Kidney (tissue), 14 donors: ENCODE measurements around the gene CAPRIN1. TPM values are rescaled to one million over a fixed set of nuclear protein-coding genes. Genes with fewer than 3 reads are reported as not detected.
A peak's percentile ranks its signal among the peaks of the same experiment; 100 is the strongest.

Experiments used
- DNase-seq, 5 donors: peaks; one replicate each; pipeline ENCODE4 v3.0.0-alpha.2; 2013 to 2020
- FAIRE-seq: peaks from 2 replicates; lab custom pipeline; 2012; peaks lifted over from hg19 to GRCh38; lab: Jason Lieb, UNC
- H3K27ac ChIP-seq, 2 donors: one replicate each; pipeline ENCODE4 v1.7.0; 2013; ENCODE audit warnings: low read depth in 2 of 2, low read length in 2 of 2, inconsistent platforms in 1 of 2
- H3K27me3 ChIP-seq: one replicate; pipeline ENCODE4 v1.7.1; 2013; ENCODE audit warnings: low read length, inconsistent platforms; ENCODE audit not compliant: control insufficient read depth, insufficient read depth
- H3K36me3 ChIP-seq, 3 donors: one replicate each; pipeline versions ENCODE4 v1.7.0 to v1.7.1; 2013; ENCODE audit warnings: low read length in 3 of 3, control low read depth in 1 of 3, inconsistent platforms in 1 of 3; ENCODE audit not compliant: insufficient read depth in 3 of 3, control insufficient read depth in 2 of 3
- H3K4me1 ChIP-seq, 3 donors: one replicate each; pipeline versions ENCODE4 v1.7.0 to v1.7.1; 2013; ENCODE audit warnings: low read length in 3 of 3, inconsistent platforms in 1 of 3, low read depth in 1 of 3; ENCODE audit not compliant: control insufficient read depth in 2 of 3, insufficient read depth in 2 of 3
- H3K4me3 ChIP-seq, 3 donors: one replicate each; pipeline versions ENCODE4 v1.7.0 to v1.8.1; 2013; ENCODE audit warnings: low read length in 3 of 3, control low read depth in 1 of 3, inconsistent platforms in 1 of 3
- H3K9ac ChIP-seq, 3 donors: one replicate each; pipeline versions ENCODE4 v1.7.0 to v1.7.1; 2013; ENCODE audit warnings: low read length in 3 of 3, control low read depth in 1 of 3, inconsistent platforms in 1 of 3
- H3K9me3 ChIP-seq, 3 donors: one replicate each; pipeline versions ENCODE4 v1.7.0 to v1.7.1; 2013; ENCODE audit warnings: low read length in 3 of 3, control low read depth in 1 of 3, inconsistent platforms in 1 of 3; ENCODE audit not compliant: control insufficient read depth in 2 of 3, insufficient read depth in 1 of 3
- intact Hi-C: fragments of 100-400 bp; cut with DNase I; formaldehyde crosslinking; loops from one replicate; pipeline ENCODE4 v1.11.1; 2022
- polyA plus RNA-seq: library from polyadenylated mRNA; stranded (reverse); fragments of 350-450 nt; fragmentation: Illumina TruSeq; extraction: RNeasy Lipid Tissue Mini Kit (QIAGEN cat#74804); gene quantifications from one replicate; pipeline ENCODE4 v1.2.3, GENCODE V29; 2014; ENCODE audit warnings: low read depth, low replicate concordance; ENCODE audit not compliant: insufficient read depth
- total RNA-seq: library from RNA; stranded (reverse); fragmentation: NEBNext Ultra II Directional; extraction: Animal tissue kit (Norgen Biotek cat#: 25700); gene quantifications from one replicate; pipeline ENCODE4 v1.2.1, GENCODE V29; 2021
- TF ChIP-seq, protein P1 (sequence below): IDR thresholded peaks from 3 replicates; pipeline ENCODE4 v1.5.1; 2012; ENCODE audit warnings: mild to moderate bottlenecking, moderate library complexity, borderline replicate concordance; ENCODE audit not compliant: insufficient read depth; ENCODE audit errors: extremely low read depth
- donor health status: control.
- donor health status: control.
- donor health status: control.
- donor health status: control.
- donor health status: control.
- donor health status: DM: yes; HTN: yes; CAD: no.
- donor health status: Normal renal cell carcinoma (clear cell type).

CAPRIN1 gene
- total and polyA plus RNA-seq, 2 donors from 2014 or later: 83.3 to 174 TPM

DNA sequence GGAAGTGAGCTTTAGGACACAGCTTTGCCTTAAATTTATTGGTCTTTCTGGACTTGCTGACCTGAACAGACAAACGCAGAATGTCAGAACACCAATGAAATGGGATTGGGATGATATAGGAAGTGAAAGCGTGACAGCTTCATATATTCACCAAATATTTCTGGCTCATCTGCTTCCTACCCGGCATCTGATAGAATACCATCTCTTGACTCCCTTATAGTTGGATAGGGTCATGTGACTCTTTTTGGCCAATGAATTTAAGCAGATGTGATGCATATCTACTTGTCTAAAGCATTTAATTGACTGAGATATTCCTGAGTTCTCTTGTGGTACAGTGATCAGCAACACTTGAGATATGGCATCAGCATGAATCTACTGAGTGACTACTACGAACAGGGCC, 2.5 kb upstream of the CAPRIN1 start:
- Histone ChIP-seq H3K36me3 (no peaks in the 10 kb centered on the region), H3K9me3 (no peaks in the 10 kb centered on the region), H3K4me1 (peaks cover 0 to 3% (median 0%) of the 10 kb centered on the region in 3 donors), H3K27ac (no peak overlapping the region), H3K9ac (no peak overlapping the region), H3K27me3 (no peaks in the 10 kb centered on the region), H3K4me3 (no peak overlapping the region)
- intact Hi-C loops: no loop called here
- DNase-seq (no peak), FAIRE-seq (no peak)
- TF ChIP-seq, protein P1, sequence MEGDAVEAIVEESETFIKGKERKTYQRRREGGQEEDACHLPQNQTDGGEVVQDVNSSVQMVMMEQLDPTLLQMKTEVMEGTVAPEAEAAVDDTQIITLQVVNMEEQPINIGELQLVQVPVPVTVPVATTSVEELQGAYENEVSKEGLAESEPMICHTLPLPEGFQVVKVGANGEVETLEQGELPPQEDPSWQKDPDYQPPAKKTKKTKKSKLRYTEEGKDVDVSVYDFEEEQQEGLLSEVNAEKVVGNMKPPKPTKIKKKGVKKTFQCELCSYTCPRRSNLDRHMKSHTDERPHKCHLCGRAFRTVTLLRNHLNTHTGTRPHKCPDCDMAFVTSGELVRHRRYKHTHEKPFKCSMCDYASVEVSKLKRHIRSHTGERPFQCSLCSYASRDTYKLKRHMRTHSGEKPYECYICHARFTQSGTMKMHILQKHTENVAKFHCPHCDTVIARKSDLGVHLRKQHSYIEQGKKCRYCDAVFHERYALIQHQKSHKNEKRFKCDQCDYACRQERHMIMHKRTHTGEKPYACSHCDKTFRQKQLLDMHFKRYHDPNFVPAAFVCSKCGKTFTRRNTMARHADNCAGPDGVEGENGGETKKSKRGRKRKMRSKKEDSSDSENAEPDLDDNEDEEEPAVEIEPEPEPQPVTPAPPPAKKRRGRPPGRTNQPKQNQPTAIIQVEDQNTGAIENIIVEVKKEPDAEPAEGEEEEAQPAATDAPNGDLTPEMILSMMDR: no peak

DNA sequence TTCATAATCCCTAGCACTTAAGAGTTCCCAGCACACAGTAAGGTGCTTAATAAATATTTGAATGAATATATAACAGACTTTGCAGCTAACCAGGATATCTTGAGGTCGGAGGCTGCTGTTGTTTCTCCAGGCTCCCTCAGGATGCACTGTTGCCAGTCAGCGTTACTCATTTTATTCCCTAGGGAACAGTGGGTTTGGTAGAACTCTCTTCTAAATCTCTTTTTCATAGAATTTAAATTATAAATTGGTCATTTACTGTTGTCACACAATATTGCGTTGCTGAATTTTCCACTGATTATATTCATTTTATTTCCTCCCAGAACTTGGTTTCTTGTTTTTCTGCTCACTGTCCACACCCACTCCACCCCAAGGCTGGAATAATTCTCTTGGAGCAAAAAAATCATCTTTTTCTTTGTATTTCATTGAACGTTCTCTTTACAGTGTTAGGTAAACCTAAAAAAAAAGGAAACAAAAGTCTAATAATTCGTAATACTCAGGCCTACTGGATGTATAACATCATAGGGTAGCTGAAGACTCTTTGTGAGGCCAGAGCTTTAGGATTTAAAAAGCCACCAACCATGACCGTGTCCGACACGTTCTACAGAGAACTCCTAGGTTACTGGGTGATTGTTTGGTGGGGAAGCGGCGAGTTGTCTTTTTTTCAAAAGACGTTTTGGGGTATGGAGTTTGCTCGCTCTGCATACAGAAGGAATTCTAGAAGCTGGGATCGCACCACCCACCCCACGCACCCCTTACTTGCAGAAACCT, 766 bp upstream of the CAPRIN1 start:
- Histone ChIP-seq H3K36me3 (no peaks in the 10 kb centered on the region), H3K27me3 (no peaks in the 10 kb centered on the region), H3K9me3 (no peaks in the 10 kb centered on the region), H3K4me1 (peaks cover 0 to 4% (median 3%) of the 10 kb centered on the region in 3 donors), H3K9ac (peak overlapping the region; percentile 4 to 65 (median 62)), H3K4me3 (peak overlapping the region; percentile 55 to 70 (median 68)), H3K27ac (peak overlapping the region; percentile 99)
- no peak for FAIRE-seq
- intact Hi-C loops: no loop called here
- TF ChIP-seq, protein P1: no peak
- peak in 1 of 5 donors; percentile 19 for DNase-seq

DNA sequence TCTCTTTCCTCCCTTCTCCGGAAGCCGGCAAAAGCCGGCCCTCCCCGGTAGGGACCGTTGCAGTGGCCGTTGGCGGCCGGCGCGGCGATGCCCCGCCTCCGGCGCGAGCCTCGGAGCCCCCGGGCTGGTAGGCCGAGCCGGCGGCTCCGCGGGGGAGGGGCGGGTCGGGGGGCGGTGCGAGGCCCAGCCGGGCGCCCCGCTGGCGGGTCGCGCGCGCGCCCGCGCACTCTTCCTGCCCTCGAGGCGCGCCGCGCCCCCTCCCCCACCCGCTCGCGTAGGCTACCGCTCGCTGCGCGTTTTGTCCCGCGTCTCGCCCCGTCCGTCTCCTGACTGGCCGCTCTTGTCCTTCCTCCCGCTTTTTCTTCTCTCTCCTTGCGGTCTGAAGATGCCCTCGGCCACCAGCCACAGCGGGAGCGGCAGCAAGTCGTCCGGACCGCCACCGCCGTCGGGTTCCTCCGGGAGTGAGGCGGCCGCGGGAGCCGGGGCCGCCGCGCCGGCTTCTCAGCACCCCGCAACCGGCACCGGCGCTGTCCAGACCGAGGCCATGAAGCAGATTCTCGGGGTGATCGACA, 591 bp downstream of the CAPRIN1 start:
- Histone ChIP-seq H3K9ac (peak overlapping the region; percentile 85 to 90 (median 87)), H3K36me3 (no peaks in the 10 kb centered on the region), H3K4me3 (peak overlapping the region; percentile 83 to 90 (median 83)), H3K27ac (peak overlapping the region; percentile 99), H3K9me3 (no peaks in the 10 kb centered on the region), H3K4me1 (peaks cover 0 to 9% (median 3%) of the 10 kb centered on the region in 3 donors), H3K27me3 (no peaks in the 10 kb centered on the region)
- TF ChIP-seq, protein P1: no peak
- FAIRE-seq: no peak
- peak; percentile 91 to 97 (median 95) for DNase-seq
- intact Hi-C loops: no loop called here
